ENCODE results near the gene RASSF4.

The RASSF4 gene

DNA sequence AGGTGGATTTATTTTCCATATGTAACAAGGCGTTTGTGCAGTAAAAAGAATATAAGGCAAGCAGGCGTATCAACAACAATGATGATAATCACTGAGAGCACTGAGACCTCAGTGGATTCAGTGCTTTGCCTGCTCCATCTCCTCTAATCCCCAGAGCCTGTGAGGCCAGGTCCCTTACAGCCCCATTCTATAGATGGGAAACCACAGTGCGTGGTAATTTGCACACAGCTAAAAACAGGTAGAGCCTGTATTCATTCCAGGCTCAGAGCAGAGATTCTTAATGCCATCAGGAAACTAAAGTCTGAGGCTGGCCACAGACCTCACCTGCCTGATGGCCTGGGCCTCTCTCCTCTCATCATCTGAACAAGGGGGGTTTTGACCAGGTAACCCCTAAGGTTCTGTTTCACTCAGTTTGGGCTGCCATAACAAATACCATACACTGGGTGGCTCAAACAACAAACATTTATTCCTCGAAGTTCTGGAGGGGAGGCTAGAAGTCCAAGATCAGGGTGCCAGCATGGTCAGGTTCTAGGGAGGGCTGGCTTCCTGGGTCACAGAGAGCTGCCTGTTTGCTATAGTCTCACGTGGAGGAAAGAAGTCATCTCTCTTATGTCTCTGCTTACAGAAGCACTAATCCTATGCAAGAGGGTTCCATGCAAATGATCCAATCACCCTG lies 10.3 kb upstream of the RASSF4 start:
- H3K36me3 ChIP-seq (ENCODE audit: control insufficient read depth, insufficient read depth, low read length) = no peaks in the 10 kb centered on the region
- WGBS (ENCODE audit: insufficient coverage, insufficient read length) = no CpG with 5 or more reads among the region's 5 CpGs
- no peaks in the 10 kb centered on the region for H3K9me3 ChIP-seq (ENCODE audit: control insufficient read depth, insufficient read depth, low read length)
- DNase-seq (ENCODE audit: low read depth, low spot score) = no peak
- no peak overlapping the region for H3K4me3 ChIP-seq (ENCODE audit: low read length)
- no peak overlapping the region for H3K27ac ChIP-seq (ENCODE audit: low read length)
- H3K4me1 ChIP-seq (ENCODE audit: control insufficient read depth, insufficient read depth, low read length) = peaks cover 3% of the 10 kb centered on the region
- H3K27me3 ChIP-seq (ENCODE audit: control insufficient read depth, insufficient read depth, low read length) = no peaks in the 10 kb centered on the region

DNA sequence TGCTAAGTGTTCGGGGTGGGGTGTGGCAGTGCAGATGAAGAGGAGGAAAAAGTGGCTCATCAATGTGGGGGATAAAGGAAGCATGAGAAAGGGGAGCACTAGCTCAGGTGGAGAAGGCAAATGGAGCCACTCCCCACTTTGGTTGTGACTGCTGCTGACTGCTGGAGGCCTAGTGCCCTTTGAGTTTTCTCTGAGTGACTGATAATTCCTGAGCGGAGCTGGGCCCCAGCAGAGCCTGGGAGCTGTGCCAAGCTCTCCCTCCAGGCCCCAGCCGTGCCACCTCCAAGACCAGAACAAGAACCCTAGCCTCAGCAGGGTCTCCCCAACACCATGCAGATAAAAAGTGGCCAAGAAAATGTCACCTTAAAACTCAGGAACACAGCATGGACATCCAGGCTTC lies 9.7 kb upstream of the RASSF4 start:
- Histone ChIP-seq H3K9me3 (ENCODE audit: control insufficient read depth, insufficient read depth, low read length) (no peaks in the 10 kb centered on the region), H3K4me1 (ENCODE audit: control insufficient read depth, insufficient read depth, low read length) (peaks cover 3% of the 10 kb centered on the region), H3K27ac (ENCODE audit: low read length) (no peak overlapping the region), H3K36me3 (ENCODE audit: control insufficient read depth, insufficient read depth, low read length) (no peaks in the 10 kb centered on the region), H3K27me3 (ENCODE audit: control insufficient read depth, insufficient read depth, low read length) (no peaks in the 10 kb centered on the region), H3K4me3 (ENCODE audit: low read length) (no peak overlapping the region)
- no peak for DNase-seq (ENCODE audit: low read depth, low spot score)
- WGBS (ENCODE audit: insufficient coverage, insufficient read length) = no CpG with 5 or more reads among the region's 3 CpGs

DNA sequence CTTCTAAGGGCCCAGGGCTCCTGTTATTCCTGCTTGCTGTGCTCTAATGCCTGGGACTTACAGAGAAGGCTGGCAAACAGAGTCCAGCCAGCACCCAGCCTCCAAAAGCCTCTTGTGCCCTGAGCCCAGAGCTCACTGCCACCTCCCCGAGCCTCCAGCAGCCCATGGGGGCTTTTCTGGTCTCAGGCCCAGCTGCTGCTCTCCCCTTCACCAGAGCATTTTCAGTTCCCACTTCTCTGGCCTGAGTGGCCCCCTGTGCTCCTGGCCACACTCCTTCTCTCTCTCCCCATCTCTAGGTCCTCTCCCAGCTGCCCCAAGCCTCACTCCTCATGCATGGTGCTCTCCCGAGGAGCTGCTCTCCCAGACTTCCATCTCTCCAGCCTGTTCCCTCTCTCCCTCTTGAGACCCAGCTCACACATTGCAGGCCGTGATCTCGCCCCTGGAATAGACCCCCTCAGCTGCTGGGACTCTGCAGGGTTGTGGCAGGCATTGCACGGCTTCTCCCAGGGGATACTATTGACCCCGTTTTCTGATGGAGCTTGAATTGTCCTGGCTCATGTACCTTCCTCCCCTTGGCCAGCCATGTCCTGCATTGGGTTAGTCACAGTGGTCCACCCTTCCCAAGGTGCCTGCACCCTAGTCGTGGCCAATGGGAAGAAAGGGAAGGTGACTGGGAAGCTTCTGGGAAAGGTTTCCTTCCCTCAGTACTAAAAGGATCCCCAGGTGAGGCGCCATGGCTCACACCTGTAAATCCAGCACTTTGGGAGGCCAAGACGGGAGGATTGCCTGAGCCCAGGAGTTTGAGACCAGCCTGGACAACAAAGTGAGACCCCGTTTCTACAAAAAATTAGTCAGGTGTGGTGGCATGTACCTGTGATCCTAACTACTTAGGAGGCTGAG lies 9.0 kb upstream of the RASSF4 start:
- Histone ChIP-seq H3K4me1 (ENCODE audit: control insufficient read depth, insufficient read depth, low read length) (peaks cover 3% of the 10 kb centered on the region), H3K36me3 (ENCODE audit: control insufficient read depth, insufficient read depth, low read length) (no peaks in the 10 kb centered on the region), H3K27ac (ENCODE audit: low read length) (no peak overlapping the region), H3K4me3 (ENCODE audit: low read length) (no peak overlapping the region), H3K27me3 (ENCODE audit: control insufficient read depth, insufficient read depth, low read length) (no peaks in the 10 kb centered on the region), H3K9me3 (ENCODE audit: control insufficient read depth, insufficient read depth, low read length) (no peaks in the 10 kb centered on the region)
- DNase-seq (ENCODE audit: low read depth, low spot score) = no peak
- WGBS (ENCODE audit: insufficient coverage, insufficient read length) = no CpG with 5 or more reads among the region's 10 CpGs

DNA sequence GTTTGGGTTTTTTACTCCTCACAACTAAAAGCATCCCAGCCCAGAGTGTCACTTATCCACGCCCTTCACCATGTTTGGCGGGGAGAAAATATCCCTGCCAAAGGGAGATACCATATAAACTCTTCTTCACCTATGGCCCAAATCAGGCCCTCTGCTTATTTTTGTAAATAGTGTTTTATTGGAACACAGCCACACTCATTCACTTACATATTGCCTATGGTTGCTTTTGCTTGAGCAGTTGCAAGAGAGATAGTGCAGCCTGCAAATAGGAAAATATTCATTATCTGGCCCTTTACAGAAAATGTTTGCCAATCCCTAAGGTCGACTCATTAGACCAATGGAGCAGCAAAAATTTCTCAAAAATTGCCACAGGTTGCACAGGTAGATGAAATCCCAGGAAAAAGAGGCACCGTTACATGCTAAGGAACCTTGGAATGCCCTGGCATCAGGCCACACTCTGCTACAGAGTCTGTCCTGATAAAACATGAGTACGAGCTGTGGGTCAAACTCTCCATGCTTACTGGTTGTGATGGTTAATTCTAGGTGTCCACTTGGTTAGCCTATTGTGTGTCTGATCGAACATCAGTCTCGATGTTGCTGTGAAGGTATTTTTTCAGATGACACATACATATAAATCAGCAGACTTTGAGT lies 7.9 kb upstream of the RASSF4 start:
- no CpG with 5 or more reads among the region's 7 CpGs for WGBS (ENCODE audit: insufficient coverage, insufficient read length)
- no peaks in the 10 kb centered on the region for H3K36me3 ChIP-seq (ENCODE audit: control insufficient read depth, insufficient read depth, low read length)
- no peak for DNase-seq (ENCODE audit: low read depth, low spot score)
- H3K27me3 ChIP-seq (ENCODE audit: control insufficient read depth, insufficient read depth, low read length) = no peaks in the 10 kb centered on the region
- no peak overlapping the region for H3K27ac ChIP-seq (ENCODE audit: low read length)
- H3K9me3 ChIP-seq (ENCODE audit: control insufficient read depth, insufficient read depth, low read length) = no peaks in the 10 kb centered on the region
- H3K4me1 ChIP-seq (ENCODE audit: control insufficient read depth, insufficient read depth, low read length) = peaks cover 3% of the 10 kb centered on the region
- no peak overlapping the region for H3K4me3 ChIP-seq (ENCODE audit: low read length)

DNA sequence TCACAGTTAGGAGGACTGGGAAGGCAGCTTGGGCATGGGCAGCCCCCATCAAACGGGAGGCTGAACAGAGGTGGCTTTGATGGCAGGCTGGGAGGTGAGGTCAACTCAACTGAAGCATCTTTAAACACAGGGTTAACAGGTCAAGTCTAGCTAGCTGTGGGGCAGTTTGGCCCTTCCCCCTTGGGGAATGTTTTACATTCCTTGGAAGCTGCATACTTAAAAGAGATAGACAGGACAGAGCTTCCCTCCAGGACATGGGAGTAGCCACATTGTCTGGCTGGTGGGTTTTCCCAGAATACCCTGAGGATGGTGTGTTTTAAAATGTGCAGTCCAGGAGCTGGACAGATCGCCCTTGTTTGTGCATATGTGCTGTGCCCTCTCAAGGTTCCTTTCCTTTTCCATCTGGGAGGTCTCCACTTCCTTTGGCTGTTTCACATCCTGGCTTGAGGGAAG lies 6.8 kb upstream of the RASSF4 start:
- no CpG with 5 or more reads among the region's 2 CpGs for WGBS (ENCODE audit: insufficient coverage, insufficient read length)
- Histone ChIP-seq H3K27ac (ENCODE audit: low read length) (no peak overlapping the region), H3K4me1 (ENCODE audit: control insufficient read depth, insufficient read depth, low read length) (peaks cover 3% of the 10 kb centered on the region), H3K9me3 (ENCODE audit: control insufficient read depth, insufficient read depth, low read length) (no peaks in the 10 kb centered on the region), H3K4me3 (ENCODE audit: low read length) (no peak overlapping the region), H3K36me3 (ENCODE audit: control insufficient read depth, insufficient read depth, low read length) (no peaks in the 10 kb centered on the region), H3K27me3 (ENCODE audit: control insufficient read depth, insufficient read depth, low read length) (no peaks in the 10 kb centered on the region)
- DNase-seq (ENCODE audit: low read depth, low spot score) = no peak

DNA sequence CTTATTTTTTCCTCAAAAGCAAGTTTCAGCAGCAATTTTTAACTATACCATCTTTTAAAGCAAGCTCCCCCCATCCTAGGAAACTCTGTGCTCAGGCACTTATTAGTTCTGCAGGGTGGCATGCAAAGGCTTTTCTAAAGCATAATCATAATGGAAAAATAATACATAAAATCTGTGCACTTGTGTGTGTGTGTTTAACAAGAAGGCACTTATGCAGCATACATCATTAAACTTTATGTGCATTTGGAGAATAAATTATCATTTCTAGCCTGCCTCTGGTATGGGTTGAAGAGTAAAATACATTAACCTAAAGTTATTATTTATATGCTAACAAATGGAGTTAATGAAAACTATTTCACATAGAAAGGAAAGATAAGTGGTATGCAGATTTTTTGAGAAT lies 5.6 kb upstream of the RASSF4 start:
- H3K36me3 ChIP-seq (ENCODE audit: control insufficient read depth, insufficient read depth, low read length) = no peaks in the 10 kb centered on the region
- H3K27me3 ChIP-seq (ENCODE audit: control insufficient read depth, insufficient read depth, low read length) = no peaks in the 10 kb centered on the region
- H3K4me3 ChIP-seq (ENCODE audit: low read length) = no peak overlapping the region
- H3K27ac ChIP-seq (ENCODE audit: low read length) = no peak overlapping the region
- H3K4me1 ChIP-seq (ENCODE audit: control insufficient read depth, insufficient read depth, low read length) = peaks cover 3% of the 10 kb centered on the region
- no peaks in the 10 kb centered on the region for H3K9me3 ChIP-seq (ENCODE audit: control insufficient read depth, insufficient read depth, low read length)
- DNase-seq (ENCODE audit: low read depth, low spot score) = no peak

DNA sequence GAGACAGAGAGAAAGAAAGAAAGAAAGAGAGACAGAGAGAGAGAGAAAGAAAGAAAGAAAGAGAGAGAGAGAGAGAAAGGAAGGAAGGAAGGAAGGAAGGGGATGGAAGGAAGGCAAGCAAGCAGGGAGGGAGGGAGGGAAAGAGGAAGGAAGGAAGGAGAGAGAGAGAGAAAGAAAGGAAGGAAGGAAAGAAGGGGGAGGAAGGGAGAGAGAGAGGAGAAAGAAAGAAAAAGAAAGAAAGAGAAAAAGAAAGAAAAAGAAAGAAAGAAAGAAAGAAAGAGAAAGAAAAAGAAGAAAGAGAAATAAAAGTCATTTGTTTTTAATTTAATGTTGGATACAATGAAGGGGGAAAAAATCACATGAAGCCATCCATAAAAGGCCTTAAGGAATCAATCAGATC lies 4.6 kb upstream of the RASSF4 start:
- no peaks in the 10 kb centered on the region for H3K27me3 ChIP-seq (ENCODE audit: control insufficient read depth, insufficient read depth, low read length)
- no peak overlapping the region for H3K4me3 ChIP-seq (ENCODE audit: low read length)
- no peaks in the 10 kb centered on the region for H3K36me3 ChIP-seq (ENCODE audit: control insufficient read depth, insufficient read depth, low read length)
- no peak for DNase-seq (ENCODE audit: low read depth, low spot score)
- peaks cover 3% of the 10 kb centered on the region for H3K4me1 ChIP-seq (ENCODE audit: control insufficient read depth, insufficient read depth, low read length)
- no peak overlapping the region for H3K27ac ChIP-seq (ENCODE audit: low read length)
- no peaks in the 10 kb centered on the region for H3K9me3 ChIP-seq (ENCODE audit: control insufficient read depth, insufficient read depth, low read length)

DNA sequence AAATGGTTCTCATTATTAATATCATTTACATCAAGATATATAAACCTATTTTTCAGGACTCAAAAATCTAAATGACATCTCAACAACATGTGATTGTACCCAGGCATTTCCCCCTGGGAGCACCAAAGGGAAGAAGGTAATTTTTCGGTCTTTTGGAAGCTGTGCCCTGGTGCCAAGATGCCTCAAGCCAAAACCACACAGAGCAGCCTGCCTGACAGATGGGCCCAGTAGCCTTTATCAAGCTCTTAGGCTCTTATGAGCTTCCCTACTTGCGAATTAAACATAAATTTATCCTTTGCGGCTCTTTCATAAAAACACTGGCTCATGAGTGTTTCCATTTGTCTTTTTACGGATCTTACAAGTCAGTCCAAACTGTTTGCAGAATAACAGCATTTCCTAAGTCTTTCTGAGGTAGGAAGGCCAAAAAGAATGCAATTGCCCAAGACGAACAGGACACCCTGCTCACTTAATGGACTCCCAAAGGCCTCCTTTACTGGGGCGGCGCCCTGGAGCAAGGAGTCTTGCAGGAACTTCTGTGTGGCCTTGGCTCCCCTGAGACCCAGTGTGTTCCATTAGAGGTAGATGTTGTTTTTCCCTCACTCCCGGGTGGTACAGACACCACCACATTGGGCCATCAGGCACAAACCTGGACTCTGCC lies 4.1 kb upstream of the RASSF4 start:
- no peaks in the 10 kb centered on the region for H3K27me3 ChIP-seq (ENCODE audit: control insufficient read depth, insufficient read depth, low read length)
- H3K9me3 ChIP-seq (ENCODE audit: control insufficient read depth, insufficient read depth, low read length) = no peaks in the 10 kb centered on the region
- no peak overlapping the region for H3K4me3 ChIP-seq (ENCODE audit: low read length)
- peaks cover 3% of the 10 kb centered on the region for H3K4me1 ChIP-seq (ENCODE audit: control insufficient read depth, insufficient read depth, low read length)
- no CpG with 5 or more reads among the region's 8 CpGs for WGBS (ENCODE audit: insufficient coverage, insufficient read length)
- DNase-seq (ENCODE audit: low read depth, low spot score) = no peak
- H3K36me3 ChIP-seq (ENCODE audit: control insufficient read depth, insufficient read depth, low read length) = no peaks in the 10 kb centered on the region
- no peak overlapping the region for H3K27ac ChIP-seq (ENCODE audit: low read length)

DNA sequence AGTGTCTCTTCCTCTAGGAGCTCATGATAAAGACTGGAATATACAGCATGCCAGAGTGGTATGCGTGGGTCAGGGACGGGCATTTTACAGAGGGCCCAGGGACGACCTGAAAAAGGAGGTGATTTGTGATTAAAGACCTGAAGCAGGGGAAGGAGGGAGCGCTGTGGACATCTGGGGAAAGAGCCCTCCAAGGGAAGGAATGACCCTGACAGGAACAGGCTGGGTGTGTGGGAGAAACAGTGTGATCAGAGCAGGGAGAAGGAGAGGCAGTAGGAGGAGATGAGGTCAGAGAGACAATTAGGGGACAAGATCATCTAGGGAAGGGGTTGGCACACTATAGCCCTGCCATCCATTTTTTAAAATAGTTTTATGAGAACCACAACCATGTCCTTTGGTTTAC lies 3.4 kb upstream of the RASSF4 start:
- Histone ChIP-seq H3K27ac (ENCODE audit: low read length) (no peak overlapping the region), H3K27me3 (ENCODE audit: control insufficient read depth, insufficient read depth, low read length) (no peaks in the 10 kb centered on the region), H3K4me3 (ENCODE audit: low read length) (no peak overlapping the region), H3K9me3 (ENCODE audit: control insufficient read depth, insufficient read depth, low read length) (no peaks in the 10 kb centered on the region), H3K4me1 (ENCODE audit: control insufficient read depth, insufficient read depth, low read length) (peaks cover 3% of the 10 kb centered on the region; the same call in 1 of the 2 replicates), H3K36me3 (ENCODE audit: control insufficient read depth, insufficient read depth, low read length) (no peaks in the 10 kb centered on the region)
- no CpG with 5 or more reads among the region's 4 CpGs for WGBS (ENCODE audit: insufficient coverage, insufficient read length)
- no peak for DNase-seq (ENCODE audit: low read depth, low spot score)
